H1 (cell line): Measurements from ENCODE around the gene TBC1D20. TPM values are rescaled to one million over a fixed set of nuclear protein-coding genes. Genes with fewer than 3 reads are reported as not detected.

Experiments used
- CTCF ChIA-PET: fragments of 300-600 bp; sonication (Branson Sonifier 250); formaldehyde crosslinking; loops from one replicate; lab custom pipeline; 2021; ENCODE audit not compliant: partially characterized antibody; lab: Charles Lee
- POLR2A ChIA-PET: fragments of 300-600 bp; sonication (Branson Sonifier 250); formaldehyde crosslinking; loops from one replicate; lab custom pipeline; 2021; ENCODE audit warnings: inconsistent platforms; ENCODE audit not compliant: partially characterized antibody; lab: Charles Lee
- DNase-seq, 2 experiments: peaks; one replicate each; pipeline versions ENCODE4 v3.0.0 to v3.0.0-alpha.2; 2010 to 2022; ENCODE audit warnings: low spot score in 2 of 2, low read depth in 1 of 2, mixed read lengths in 1 of 2
- FAIRE-seq: peaks from 2 replicates; lab custom pipeline; 2011; peaks lifted over from hg19 to GRCh38; lab: Jason Lieb, UNC
- H2AFZ ChIP-seq: 2 replicates; pipeline ENCODE4 v1.8.1; 2012; ENCODE audit warnings: low read length, inconsistent platforms
- H2AK5ac ChIP-seq: 2 replicates; pipeline ENCODE4 v1.6.1; 2013; ENCODE audit warnings: low read depth, low read length
- H2BK120ac ChIP-seq: replicated peaks from 2 replicates; pipeline ENCODE3; 2013; ENCODE audit warnings: low read depth, low read length, inconsistent platforms
- H2BK12ac ChIP-seq: 2 replicates; pipeline ENCODE4 v1.6.1; 2013; ENCODE audit warnings: low read depth, low read length
- H2BK15ac ChIP-seq: 2 replicates; pipeline ENCODE4 v1.6.1; 2013; ENCODE audit warnings: low read length
- H2BK20ac ChIP-seq: 2 replicates; pipeline ENCODE4 v1.6.1; 2013; ENCODE audit warnings: low read length
- H2BK5ac ChIP-seq: 2 replicates; pipeline ENCODE4 v1.6.1; 2013; ENCODE audit warnings: low read depth, low read length
- H3K14ac ChIP-seq: 2 replicates; pipeline ENCODE4 v1.6.1; 2013; ENCODE audit warnings: inconsistent platforms; ENCODE audit not compliant: insufficient read length
- H3K18ac ChIP-seq: 2 replicates; pipeline ENCODE4 v1.6.1; 2013; ENCODE audit warnings: low read length; ENCODE audit errors: extremely low read depth
- H3K23ac ChIP-seq: 2 replicates; pipeline ENCODE4 v1.6.1; 2013; ENCODE audit warnings: inconsistent platforms; ENCODE audit not compliant: insufficient read length
- H3K23me2 ChIP-seq: 2 replicates; pipeline ENCODE4 v1.6.1; 2013; ENCODE audit warnings: low read depth, low read length
- H3K27ac ChIP-seq: 2 replicates; pipeline ENCODE4 v1.6.1; 2011; ENCODE audit warnings: low read depth, low read length, inconsistent platforms
- H3K27me3 ChIP-seq, 4 experiments: replicated peaks in 1 of 4; 1 replicate in 1 of 4; 2 replicates in 3 of 4; pipeline versions ENCODE4 v1.6.1 to v1.8.1; 2011 to 2013; ENCODE audit warnings: low read length in 3 of 4, mild to moderate bottlenecking in 3 of 4, inconsistent platforms in 2 of 4, mixed read lengths in 2 of 4, moderate library complexity in 1 of 4; ENCODE audit not compliant: control insufficient read depth in 3 of 4, insufficient read depth in 3 of 4; ENCODE audit errors: extremely low read depth in 1 of 4
- H3K36me3 ChIP-seq, 4 experiments: 2 replicates each; pipeline versions ENCODE4 v1.6.1 to v1.8.1; 2011 to 2013; ENCODE audit warnings: mild to moderate bottlenecking in 4 of 4, low read length in 3 of 4, moderate library complexity in 2 of 4, control low read depth in 1 of 4, inconsistent platforms in 1 of 4; ENCODE audit not compliant: insufficient read depth in 4 of 4, control insufficient read depth in 2 of 4
- H3K4ac ChIP-seq: replicated peaks from 2 replicates; pipeline ENCODE3; 2013; ENCODE audit warnings: low read length, low read depth, mixed read lengths, inconsistent platforms; ENCODE audit not compliant: insufficient read length
- H3K4me1 ChIP-seq, 4 experiments: replicated peaks in 1 of 4; 1 replicate in 1 of 4; 2 replicates in 3 of 4; pipeline versions ENCODE4 v1.6.1 to v1.8.1; 2011 to 2013; ENCODE audit warnings: low read length in 3 of 4, inconsistent platforms in 2 of 4, mixed read lengths in 1 of 4; ENCODE audit not compliant: insufficient read depth in 4 of 4, control insufficient read depth in 3 of 4
- H3K4me2 ChIP-seq, 2 experiments: 2 replicates each; pipeline versions ENCODE4 v1.6.1 to v1.8.1; 2011 to 2013; ENCODE audit warnings: low read depth in 2 of 2, low read length in 2 of 2, control low read depth in 1 of 2, inconsistent platforms in 1 of 2, mild to moderate bottlenecking in 1 of 2; ENCODE audit not compliant: insufficient read depth in 1 of 2
- H3K4me3 ChIP-seq, 4 experiments: fragments of 200-600, 300-600 bp in 1 of 4; sonication (generic), shearing (Covaris generic), sonication (Bioruptor Twin) in 1 of 4; 2 replicates each; pipeline versions ENCODE4 v1.5.1 to v1.8.1; 2011 to 2016; ENCODE audit warnings: low read length in 4 of 4, low read depth in 3 of 4, control low read depth in 2 of 4, inconsistent platforms in 2 of 4, mild to moderate bottlenecking in 2 of 4, mixed read lengths in 1 of 4, moderate library complexity in 1 of 4; ENCODE audit not compliant: insufficient read depth in 2 of 4; ENCODE audit errors: extremely low read depth in 1 of 4
- H3K56ac ChIP-seq: replicated peaks from 2 replicates; pipeline ENCODE3; 2013; ENCODE audit warnings: low read depth, mild to moderate bottlenecking, mixed read lengths, low read length, inconsistent platforms; ENCODE audit not compliant: insufficient read length
- H3K79me1 ChIP-seq: 2 replicates; pipeline ENCODE4 v1.6.1; 2013; ENCODE audit warnings: low read depth, low read length, control low read depth
- H3K79me2 ChIP-seq, 2 experiments: 2 replicates each; pipeline versions ENCODE4 v1.6.1 to v1.8.1; 2012 to 2013; ENCODE audit warnings: low read length in 2 of 2, mild to moderate bottlenecking in 2 of 2, inconsistent platforms in 1 of 2; ENCODE audit not compliant: insufficient read depth in 2 of 2, control insufficient read depth in 1 of 2
- H3K9ac ChIP-seq, 4 experiments: replicated peaks in 1 of 4; 1 replicate in 1 of 4; 2 replicates in 3 of 4; pipeline versions ENCODE4 v1.6.1 to v1.8.1; 2011 to 2013; ENCODE audit warnings: low read depth in 3 of 4, low read length in 3 of 4, control low read depth in 2 of 4, mild to moderate bottlenecking in 2 of 4, moderate library complexity in 2 of 4, inconsistent platforms in 1 of 4; ENCODE audit errors: extremely low read depth in 1 of 4
- H3K9me3 ChIP-seq, 2 experiments: 2 replicates each; pipeline versions ENCODE4 v1.6.1 to v1.8.1; 2012 to 2013; ENCODE audit warnings: mild to moderate bottlenecking in 2 of 2, moderate library complexity in 2 of 2, control low read depth in 1 of 2, inconsistent platforms in 1 of 2, low read depth in 1 of 2, low read length in 1 of 2, mixed read lengths in 1 of 2; ENCODE audit not compliant: insufficient read depth in 2 of 2
- H4K20me1 ChIP-seq, 2 experiments: replicated peaks in 1 of 2; 2 replicates each; pipeline versions ENCODE3 to v1.8.1; 2011 to 2013; ENCODE audit warnings: inconsistent platforms in 2 of 2, low read length in 2 of 2, mild to moderate bottlenecking in 1 of 2; ENCODE audit not compliant: insufficient read depth in 2 of 2, control insufficient read depth in 1 of 2
- H4K5ac ChIP-seq: 2 replicates; pipeline ENCODE4 v1.6.1; 2013; ENCODE audit warnings: low read length, low read depth, mixed read lengths, inconsistent platforms; ENCODE audit not compliant: insufficient read length
- H4K8ac ChIP-seq: 2 replicates; pipeline ENCODE4 v1.8.0; 2013; ENCODE audit warnings: mild to moderate bottlenecking, moderate library complexity, low read length, inconsistent platforms; ENCODE audit not compliant: insufficient read depth; ENCODE audit errors: extremely low read depth
- H4K91ac ChIP-seq: replicated peaks from 2 replicates; pipeline ENCODE3; 2013; ENCODE audit warnings: low read length, mixed read lengths, inconsistent platforms; ENCODE audit not compliant: insufficient read length
- EZH2 ChIP-seq: fragments of 200-600 bp; sonication (generic); IDR thresholded peaks from 2 replicates; pipeline ENCODE4 v1.7.1; 2012; ENCODE audit warnings: low read depth, mild to moderate bottlenecking, moderate library complexity, low read length, inconsistent platforms; ENCODE audit not compliant: severe bottlenecking
- RAD21 ChIP-seq, 2 experiments: IDR thresholded peaks in 1 of 2; conservative IDR thresholded peaks in 1 of 2; 2 replicates each; pipeline ENCODE4 v1.6.1; 2011; ENCODE audit warnings: low read depth in 2 of 2, low read length in 2 of 2, improper control_type of control experiment in 1 of 2, inconsistent platforms in 1 of 2, mild to moderate bottlenecking in 1 of 2, moderate library complexity in 1 of 2
- WGBS, 2 experiments: shearing (Covaris generic) in 1 of 2; methylation state at CpG; one replicate each; pipeline versions ENCODE4 v1.1.6 to v1.1.7; 2013 to 2015; ENCODE audit warnings: low lambda C conversion rate in 2 of 2, mixed read lengths in 2 of 2, inconsistent platforms in 1 of 2, low coverage in 1 of 2, missing lambda C conversion rate in 1 of 2; ENCODE audit not compliant: insufficient replicate concordance in 2 of 2, insufficient coverage in 1 of 2, insufficient read length in 1 of 2; ENCODE audit errors: extremely low coverage in 1 of 2, missing lambda C conversion rate in 1 of 2; 5-methylcytosine and 5-hydroxymethylcytosine counted together
- polyA plus RNA-seq, 7 experiments: library from polyadenylated mRNA; depleted of rRNA in 3 of 7; stranded (reverse) in 5 of 7; unstranded in 2 of 7; fragments of >200 nt in 5 of 7; fragments of 200-250 nt in 2 of 7; gene quantifications; 1 replicate in 5 of 7; 2 replicates in 1 of 7; 4 replicates in 1 of 7; pipeline versions ENCODE4 v1.2.1 to v1.2.3, GENCODE V29; 2011 to 2013; ENCODE audit warnings: missing spikeins in 2 of 7, mixed read lengths in 2 of 7
- total RNA-seq: library from RNA; stranded (reverse); fragmentation: NEBNext Ultra II Directional; extraction: Animal tissue kit (Norgen Biotek cat#: 25700); gene quantifications from 2 replicates; pipeline ENCODE4 v1.2.1, GENCODE V29; 2021
- TF ChIP-seq, protein P1 (sequence below), 3 experiments: IDR thresholded peaks; 1 replicate in 2 of 3; 2 replicates in 1 of 3; pipeline versions ENCODE4 v1.5.1 to v1.6.1; 2011; ENCODE audit warnings: low read length in 3 of 3, mild to moderate bottlenecking in 3 of 3, inconsistent platforms in 2 of 3, low read depth in 1 of 3, moderate library complexity in 1 of 3; ENCODE audit not compliant: insufficient read depth in 1 of 3; ENCODE audit errors: control extremely low read depth in 1 of 3
- TF ChIP-seq, protein P2 (sequence below): IDR thresholded peaks from 2 replicates; pipeline ENCODE4 v1.6.1; 2011; ENCODE audit warnings: low read depth, mild to moderate bottlenecking, low read length; ENCODE audit not compliant: insufficient read depth

Gene TBC1D20
- total and polyA plus RNA-seq, 2 of the 8 experiments (the other 6 are each of a cell fraction or from before 2014, with no cell fraction given) = 14.5 to 17.1 TPM

DNA sequence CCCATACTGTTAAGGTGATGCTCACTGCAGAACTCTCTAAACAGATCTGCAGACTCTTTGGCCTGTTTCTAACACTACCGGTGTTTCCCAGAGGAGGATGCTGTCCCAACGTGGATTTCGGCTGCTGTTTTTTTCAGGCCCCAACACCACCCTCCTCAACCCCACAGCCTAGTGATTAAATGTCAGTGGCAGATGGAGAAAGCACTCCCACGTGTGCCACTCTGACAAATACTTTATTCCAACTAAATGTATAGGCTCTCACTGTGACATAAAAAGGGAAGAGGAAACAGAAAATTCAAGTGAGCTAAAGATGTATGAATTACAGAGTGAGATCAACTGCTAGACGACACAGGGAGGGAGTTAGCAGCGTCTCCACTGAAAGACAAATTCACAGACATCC, 3.6 kb downstream of the TBC1D20 start:
- H4K91ac ChIP-seq = no peak overlapping the region
- H3K9ac ChIP-seq = no peak overlapping the region
- H4K5ac ChIP-seq = no peak overlapping the region
- ChIA-PET POLR2A (interaction anchor here (1.5 kb wide), 1 partner anchor 20 kb away, joined by 3 read pairs; no protein-coding TSS in a partner anchor), CTCF (interaction anchor here (1.1 to 2.1 kb wide), 4 partner anchors 18 to 105 kb away, joined by 3 to 8 read pairs (median 4); no protein-coding TSS in a partner anchor)
- no peaks in the 10 kb centered on the region for H3K9me3 ChIP-seq
- DNase-seq (no peak), FAIRE-seq (no peak)
- H2BK20ac ChIP-seq = no peak overlapping the region
- H3K23ac ChIP-seq = no peak overlapping the region
- no peak overlapping the region for H2AFZ ChIP-seq
- no peak overlapping the region for H2BK15ac ChIP-seq
- no peak overlapping the region for H3K14ac ChIP-seq
- H3K79me1 ChIP-seq = peaks cover 9% of the 10 kb centered on the region
- H3K79me2 ChIP-seq = peaks cover 4 to 50% of the 10 kb centered on the region in 2 experiments
- H3K4me3 ChIP-seq = no peak overlapping the region
- H3K23me2 ChIP-seq = peaks cover 6% of the 10 kb centered on the region; the same call in 1 of the 2 replicates
- no peak overlapping the region for H3K18ac ChIP-seq
- H3K4ac ChIP-seq = no peak overlapping the region
- no peak overlapping the region for H3K4me2 ChIP-seq
- H2AK5ac ChIP-seq = no peak overlapping the region
- peak in 1 of 2 experiments; percentile 23; a peak in 1 of 4 replicates for TF ChIP-seq RAD21 (IDR thresholded peaks at IDR 0.05 in 1 of 2, conservative IDR thresholded peaks at IDR 0.05 in 1 of 2; ENCODE audit: low read depth in 2 of 2, low read length in 2 of 2)
- TF ChIP-seq, protein P1, sequence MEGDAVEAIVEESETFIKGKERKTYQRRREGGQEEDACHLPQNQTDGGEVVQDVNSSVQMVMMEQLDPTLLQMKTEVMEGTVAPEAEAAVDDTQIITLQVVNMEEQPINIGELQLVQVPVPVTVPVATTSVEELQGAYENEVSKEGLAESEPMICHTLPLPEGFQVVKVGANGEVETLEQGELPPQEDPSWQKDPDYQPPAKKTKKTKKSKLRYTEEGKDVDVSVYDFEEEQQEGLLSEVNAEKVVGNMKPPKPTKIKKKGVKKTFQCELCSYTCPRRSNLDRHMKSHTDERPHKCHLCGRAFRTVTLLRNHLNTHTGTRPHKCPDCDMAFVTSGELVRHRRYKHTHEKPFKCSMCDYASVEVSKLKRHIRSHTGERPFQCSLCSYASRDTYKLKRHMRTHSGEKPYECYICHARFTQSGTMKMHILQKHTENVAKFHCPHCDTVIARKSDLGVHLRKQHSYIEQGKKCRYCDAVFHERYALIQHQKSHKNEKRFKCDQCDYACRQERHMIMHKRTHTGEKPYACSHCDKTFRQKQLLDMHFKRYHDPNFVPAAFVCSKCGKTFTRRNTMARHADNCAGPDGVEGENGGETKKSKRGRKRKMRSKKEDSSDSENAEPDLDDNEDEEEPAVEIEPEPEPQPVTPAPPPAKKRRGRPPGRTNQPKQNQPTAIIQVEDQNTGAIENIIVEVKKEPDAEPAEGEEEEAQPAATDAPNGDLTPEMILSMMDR (IDR thresholded peaks at IDR 0.05; ENCODE audit: control extremely low read depth in 1 of 3, insufficient read depth in 1 of 3, low read depth in 1 of 3, low read length in 3 of 3) = peak in 1 of 3 experiments; percentile 7; a peak in 1 of 4 replicates
- no peak for TF ChIP-seq EZH2
- TF ChIP-seq, protein P2, sequence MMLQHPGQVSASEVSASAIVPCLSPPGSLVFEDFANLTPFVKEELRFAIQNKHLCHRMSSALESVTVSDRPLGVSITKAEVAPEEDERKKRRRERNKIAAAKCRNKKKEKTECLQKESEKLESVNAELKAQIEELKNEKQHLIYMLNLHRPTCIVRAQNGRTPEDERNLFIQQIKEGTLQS = no peak
- WGBS, 2 experiments = 95% methylated on average over 6 of the region's 6 CpGs; no CpG with 5 or more reads in 1 of the 2 experiments
- H3K27ac ChIP-seq = no peak overlapping the region
- no peaks in the 10 kb centered on the region for H3K36me3 ChIP-seq
- no peak overlapping the region for H2BK120ac ChIP-seq
- H4K8ac ChIP-seq = no peak overlapping the region
- no peak overlapping the region for H2BK12ac ChIP-seq
- H3K27me3 ChIP-seq = peaks cover 0 to 9% (median 5%) of the 10 kb centered on the region in 4 experiments; a peak in 3 of 7 replicates
- peaks cover 0 to 4% (median 1%) of the 10 kb centered on the region in 4 experiments; a peak in 3 of 7 replicates for H3K4me1 ChIP-seq
- no peak overlapping the region for H2BK5ac ChIP-seq
- H4K20me1 ChIP-seq = peaks cover 2 to 17% of the 10 kb centered on the region in 2 experiments
- no peak overlapping the region for H3K56ac ChIP-seq
